CD4-positive, CD25-positive, alpha-beta regulatory T cell (primary cell): Measurements from ENCODE around the gene MFAP1. TPM values are rescaled to one million over a fixed set of nuclear protein-coding genes. Genes with fewer than 3 reads are reported as not detected.

ENCODE experiments used
- ATAC-seq, 2 donors: fragments of 150-1000 bp; cut with Tn5 transposase; one replicate each; pipeline ENCODE4 v1.10.0; 2021; ENCODE audit warnings: low read depth in 2 of 2, moderate number of reproducible peaks in 2 of 2, moderate library complexity in 1 of 2
- DNase-seq, 3 donors: peaks; one replicate each; pipeline versions ENCODE4 v3.0.0 to v3.0.0-alpha.2; 2012 to 2022; ENCODE audit warnings: mixed read lengths in 1 of 3
- H3K27ac ChIP-seq: one replicate; pipeline ENCODE4 v1.7.0; 2013; ENCODE audit warnings: mild to moderate bottlenecking, low read length; ENCODE audit not compliant: insufficient read depth, poor library complexity, severe bottlenecking
- H3K27me3 ChIP-seq: one replicate; pipeline ENCODE4 v1.7.0; 2013; ENCODE audit warnings: low read length; ENCODE audit not compliant: control insufficient read depth, insufficient read depth
- H3K36me3 ChIP-seq: one replicate; pipeline ENCODE4 v1.7.0; 2013; ENCODE audit warnings: mild to moderate bottlenecking, low read length, moderate library complexity; ENCODE audit not compliant: control insufficient read depth, insufficient read depth
- H3K4me1 ChIP-seq: 2 replicates; pipeline ENCODE4 v1.7.0; 2013; ENCODE audit warnings: mild to moderate bottlenecking, low read length; ENCODE audit not compliant: insufficient read depth, control insufficient read depth, poor library complexity, severe bottlenecking
- H3K4me3 ChIP-seq: one replicate; pipeline ENCODE4 v1.7.0; 2013; ENCODE audit warnings: low read depth, mild to moderate bottlenecking, low read length, moderate library complexity
- H3K9me3 ChIP-seq, 2 experiments: 1 replicate in 1 of 2; 2 replicates in 1 of 2; pipeline ENCODE4 v1.7.0; 2013; ENCODE audit warnings: low read length in 2 of 2, mild to moderate bottlenecking in 1 of 2, moderate library complexity in 1 of 2; ENCODE audit not compliant: control insufficient read depth in 2 of 2
- H3K27ac Mint-ChIP-seq, 3 donors: one replicate each; pipeline ENCODE4 v1.8.0; 2020 to 2022; ENCODE audit warnings: mild to moderate bottlenecking in 3 of 3, mixed read lengths in 3 of 3, moderate library complexity in 2 of 3
- H3K27me3 Mint-ChIP-seq: one replicate; pipeline ENCODE4 v1.8.0; 2022; ENCODE audit warnings: mild to moderate bottlenecking, mixed read lengths
- H3K36me3 Mint-ChIP-seq: one replicate; pipeline ENCODE4 v1.8.0; 2020; ENCODE audit warnings: mixed read lengths
- H3K4me1 Mint-ChIP-seq, 4 donors: one replicate each; pipeline ENCODE4 v1.8.0; 2020 to 2022; ENCODE audit warnings: mixed read lengths in 4 of 4, mild to moderate bottlenecking in 1 of 4
- H3K4me3 Mint-ChIP-seq, 4 donors: one replicate each; pipeline ENCODE4 v1.8.0; 2020 to 2022; ENCODE audit warnings: mild to moderate bottlenecking in 4 of 4, mixed read lengths in 4 of 4, moderate library complexity in 3 of 4
- H3K9me3 Mint-ChIP-seq, 7 donors: one replicate each; pipeline ENCODE4 v1.8.0; 2020 to 2022; ENCODE audit warnings: mixed read lengths in 7 of 7, mild to moderate bottlenecking in 3 of 7, moderate library complexity in 2 of 7
- polyA plus RNA-seq, 4 donors: library from polyadenylated mRNA; unstranded; fragments of 300-500 nt; fragmentation: Illumina TruSeq; gene quantifications; one replicate each; pipeline ENCODE4 v1.2.3, GENCODE V29; 2021
- total RNA-seq: library from RNA; stranded (reverse); gene quantifications from one replicate; pipeline ENCODE4 v1.2.3, GENCODE V29; 2022

The MFAP1 gene
- total and polyA plus RNA-seq, 5 donors from 2014 or later: 12.7 to 24.8 (median 17.1) TPM

- H3K4me3 Mint-ChIP-seq: peak overlapping the region in 3 of 4 donors; percentile 36 to 100 (median 59)
- ATAC-seq: no peak
- H3K36me3 Mint-ChIP-seq: peaks cover 34% of the 10 kb centered on the region
Observed at GRCh38 chr15:43795997-43796396, 28.5 kb downstream of the MFAP1 start.

GRCh38 chr15:43795197-43795596 lies 29.3 kb downstream of the MFAP1 start:
- Mint-ChIP-seq H3K27ac (peak overlapping the region; percentile 58 to 63 (median 63)), H3K27me3 (no peaks in the 10 kb centered on the region), H3K4me3 (peak overlapping the region in 3 of 4 donors; percentile 46 to 100 (median 96)), H3K36me3 (peaks cover 29% of the 10 kb centered on the region), H3K4me1 (peaks cover 1 to 80% (median 44%) of the 10 kb centered on the region in 4 donors), H3K9me3 (peaks cover 0 to 1% (median 0%) of the 10 kb centered on the region in 7 donors)
- DNase-seq (no peak), ATAC-seq (no peak)
- Histone ChIP-seq H3K27me3 (no peaks in the 10 kb centered on the region), H3K4me3 (no peak overlapping the region), H3K27ac (peak overlapping the region; percentile 63), H3K4me1 (peaks cover 45% of the 10 kb centered on the region), H3K36me3 (peaks cover 53% of the 10 kb centered on the region), H3K9me3 (no peaks in the 10 kb centered on the region)

More at GRCh38 chr15:43795997-43796396, 28.5 kb downstream of the MFAP1 start:
- Histone ChIP-seq H3K27me3 (no peaks in the 10 kb centered on the region), H3K36me3 (peaks cover 53% of the 10 kb centered on the region), H3K9me3 (no peaks in the 10 kb centered on the region), H3K4me1 (peaks cover 48% of the 10 kb centered on the region), H3K27ac (peak overlapping the region; percentile 63), H3K4me3 (no peak overlapping the region)
- DNase-seq: no peak
- H3K9me3 Mint-ChIP-seq: peaks cover 0 to under 1% (median 0%) of the 10 kb centered on the region in 7 donors
- peaks cover 6 to 88% (median 49%) of the 10 kb centered on the region in 4 donors for H3K4me1 Mint-ChIP-seq
- H3K27me3 Mint-ChIP-seq: no peaks in the 10 kb centered on the region
- peak overlapping the region in 2 of 3 donors; percentile 55 to 58 for H3K27ac Mint-ChIP-seq

- no peak for ATAC-seq
- peaks cover 37% of the 10 kb centered on the region for H3K4me1 ChIP-seq
- peak overlapping the region; percentile 63 for H3K27ac ChIP-seq
- H3K27me3 ChIP-seq: no peaks in the 10 kb centered on the region
- H3K4me3 ChIP-seq: peak overlapping the region; percentile 0
- peaks cover 28% of the 10 kb centered on the region for H3K36me3 Mint-ChIP-seq
- peak overlapping the region; percentile 96 to 100 (median 97) for H3K4me3 Mint-ChIP-seq
- no peaks in the 10 kb centered on the region for H3K27me3 Mint-ChIP-seq
- DNase-seq: no peak
- peaks cover 49% of the 10 kb centered on the region for H3K36me3 ChIP-seq
- peaks cover 0 to 73% (median 40%) of the 10 kb centered on the region in 4 donors for H3K4me1 Mint-ChIP-seq
- peaks cover 0 to 1% (median 0%) of the 10 kb centered on the region in 7 donors for H3K9me3 Mint-ChIP-seq
- peak overlapping the region; percentile 96 to 99 (median 98) for H3K27ac Mint-ChIP-seq
- no peaks in the 10 kb centered on the region for H3K9me3 ChIP-seq
Observed at GRCh38 chr15:43794269-43795037, 30.0 kb downstream of the MFAP1 start.

GRCh38 chr15:43793647-43794046 lies 30.8 kb downstream of the MFAP1 start:
- Mint-ChIP-seq H3K36me3 (peaks cover 28% of the 10 kb centered on the region), H3K27ac (peak overlapping the region; percentile 96 to 99 (median 98)), H3K4me1 (peaks cover 0 to 67% (median 41%) of the 10 kb centered on the region in 4 donors), H3K27me3 (no peaks in the 10 kb centered on the region), H3K9me3 (peaks cover 0 to 1% (median 0%) of the 10 kb centered on the region in 7 donors), H3K4me3 (peak overlapping the region; percentile 96 to 100 (median 97))
- ATAC-seq (no peak), DNase-seq (no peak)
- Histone ChIP-seq H3K9me3 (no peaks in the 10 kb centered on the region), H3K4me1 (peaks cover 37% of the 10 kb centered on the region), H3K27ac (peak overlapping the region; percentile 96), H3K27me3 (no peaks in the 10 kb centered on the region), H3K36me3 (peaks cover 42% of the 10 kb centered on the region), H3K4me3 (peak overlapping the region; percentile 86)

- ATAC-seq (no peak), DNase-seq (peak in 2 of 3 donors; percentile 29 to 69)
- Histone ChIP-seq H3K27ac (peak overlapping the region; percentile 96), H3K4me3 (peak overlapping the region; percentile 86), H3K27me3 (no peaks in the 10 kb centered on the region), H3K36me3 (peaks cover 37% of the 10 kb centered on the region), H3K9me3 (no peaks in the 10 kb centered on the region), H3K4me1 (peaks cover 37% of the 10 kb centered on the region)
- peaks cover 25% of the 10 kb centered on the region for H3K36me3 Mint-ChIP-seq
- H3K9me3 Mint-ChIP-seq: peaks cover 0 to 1% (median 0%) of the 10 kb centered on the region in 7 donors
- no peaks in the 10 kb centered on the region for H3K27me3 Mint-ChIP-seq
- H3K27ac Mint-ChIP-seq: peak overlapping the region; percentile 76 to 99 (median 98)
- H3K4me3 Mint-ChIP-seq: peak overlapping the region; percentile 96 to 100 (median 97)
- peaks cover 0 to 60% (median 36%) of the 10 kb centered on the region in 4 donors for H3K4me1 Mint-ChIP-seq
Observed at GRCh38 chr15:43792761-43793476, 31.6 kb downstream of the MFAP1 start.

GRCh38 chr15:43791993-43792760 lies 32.3 kb downstream of the MFAP1 start, which contains the start of gene SERF2:
SERF2 (plus strand) TSS chr15:43792320; CDS start chr15:43792377, 57 bp downstream.
- H3K4me1 ChIP-seq: peaks cover 37% of the 10 kb centered on the region
- peak within 1 kb of the TSS; percentile 86 to 99 (median 98) for H3K27ac Mint-ChIP-seq
- no peaks in the 10 kb centered on the region for H3K27me3 ChIP-seq
- H3K4me3 ChIP-seq: peak within 1 kb of the TSS; percentile 86
- DNase-seq (peak; percentile 97 to 100 (median 100)), ATAC-seq (peak; percentile 96 to 97)
- H3K27ac ChIP-seq: peak within 1 kb of the TSS; percentile 96
- H3K27me3 Mint-ChIP-seq: no peaks in the 10 kb centered on the region
- peak within 1 kb of the TSS; percentile 96 to 100 (median 97) for H3K4me3 Mint-ChIP-seq
- peaks cover 0 to 57% (median 36%) of the 10 kb centered on the region in 4 donors for H3K4me1 Mint-ChIP-seq
- H3K36me3 Mint-ChIP-seq: peaks cover 25% of the 10 kb centered on the region
- peaks cover 0 to 1% (median 0%) of the 10 kb centered on the region in 7 donors for H3K9me3 Mint-ChIP-seq
- H3K36me3 ChIP-seq: peaks cover 37% of the 10 kb centered on the region
- H3K9me3 ChIP-seq: no peaks in the 10 kb centered on the region

- H3K27ac Mint-ChIP-seq: no peak overlapping the region
- no peaks in the 10 kb centered on the region for H3K27me3 ChIP-seq
Observed at GRCh38 chr15:43789409-43789808, 35.1 kb downstream of the MFAP1 start.

More at GRCh38 chr15:43789409-43789808, 35.1 kb downstream of the MFAP1 start:
- Histone ChIP-seq H3K36me3 (peaks cover 12% of the 10 kb centered on the region), H3K27ac (no peak overlapping the region), H3K4me1 (peaks cover 23% of the 10 kb centered on the region), H3K9me3 (no peaks in the 10 kb centered on the region), H3K4me3 (no peak overlapping the region)
- Mint-ChIP-seq H3K4me3 (peak overlapping the region in 2 of 4 donors; percentile 4 to 61), H3K36me3 (peaks cover 11% of the 10 kb centered on the region), H3K4me1 (peaks cover 0 to 30% (median 17%) of the 10 kb centered on the region in 4 donors), H3K27me3 (no peaks in the 10 kb centered on the region), H3K9me3 (peaks cover 0 to 4% (median 0%) of the 10 kb centered on the region in 7 donors)
- DNase-seq (no peak), ATAC-seq (no peak)
